ENCODE measurements around the gene NCMAP.

GRCh38 chr1:24557220-24557619, 1.3 kb downstream of the NCMAP start:
- TF ChIP-seq CTCF (IDR thresholded peaks at IDR 0.05) (no peak), EP300 (IDR thresholded peaks at IDR 0.05) (no peak)

All from sigmoid colon (tissue), 4 donors.